Erythroblast (primary cell): ENCODE measurements around the gene CDKN1A.

Experiments used
- GATA1 ChIP-seq: IDR thresholded peaks from 2 replicates; pipeline ENCODE4 v1.6.1; 2011; ENCODE audit warnings: low read depth, mild to moderate bottlenecking, control low read depth, low read length, moderate library complexity
- POLR2A ChIP-seq: IDR thresholded peaks from 2 replicates; pipeline ENCODE4 v1.6.1; 2011; ENCODE audit warnings: mild to moderate bottlenecking, low read length

GRCh38 chr6:36650848-36651478, 27.6 kb upstream of the CDKN1A start:
- TF ChIP-seq POLR2A (no peak), GATA1 (no peak)
